Fibroblast of villous mesenchyme (primary cell): ENCODE measurements around the gene POLR3E. TPM values are rescaled to one million over a fixed set of nuclear protein-coding genes. Genes with fewer than 3 reads are reported as not detected.
"Not testable (repeated sequence)": the region's sequence is repeated elsewhere in the genome, so short reads cannot be mapped to it uniquely, and the experiment has no call there.

Experiments
- DNase-seq: peaks from one replicate; pipeline ENCODE4 v3.0.0-alpha.2; 2010; ENCODE audit warnings: low read depth
- H3K4me3 ChIP-seq: 2 replicates; pipeline ENCODE4 v1.5.1; 2011; ENCODE audit warnings: low read depth, mild to moderate bottlenecking, low read length
- CTCF ChIP-seq: IDR thresholded peaks from 2 replicates; pipeline ENCODE4 v1.5.1; 2012; ENCODE audit warnings: low read depth, mild to moderate bottlenecking, low read length; ENCODE audit not compliant: insufficient read depth
- total RNA-seq: library from RNA; depleted of rRNA; stranded (reverse); fragments of >200 nt; gene quantifications from 2 replicates; pipeline ENCODE4 v1.2.3, GENCODE V29; 2012

The POLR3E gene
- total RNA-seq, 1 donor: 31.5 TPM

- DNase-seq: peak; percentile 64
- no peak overlapping the region for H3K4me3 ChIP-seq
- TF ChIP-seq CTCF: no peak
Measured at GRCh38 chr16:22360963-22361659, 63.9 kb downstream of the POLR3E start.

- no peak for TF ChIP-seq CTCF
- no peak overlapping the region for H3K4me3 ChIP-seq
- DNase-seq: no peak
Measured at GRCh38 chr16:22364241-22364640, 67.0 kb downstream of the POLR3E start.

GRCh38 chr16:22366371-22366770, 69.2 kb downstream of the POLR3E start:
- H3K4me3 ChIP-seq: no peak overlapping the region
- no peak for TF ChIP-seq CTCF
- DNase-seq: no peak

- H3K4me3 ChIP-seq: no peak overlapping the region
- no peak for DNase-seq
- no peak for TF ChIP-seq CTCF
Measured at GRCh38 chr16:22366889-22367288, 69.7 kb downstream of the POLR3E start.

- H3K4me3 ChIP-seq, DNase-seq: not testable (repeated sequence)
Measured at GRCh38 chr16:22368200-22368826, 71.1 kb downstream of the POLR3E start.

- H3K4me3 ChIP-seq: no peak overlapping the region
- TF ChIP-seq CTCF: no peak
- peak; percentile 71 for DNase-seq
Measured at GRCh38 chr16:22369221-22369811, 72.1 kb downstream of the POLR3E start.

- DNase-seq: peak; percentile 77
- H3K4me3 ChIP-seq: no peak overlapping the region
- TF ChIP-seq CTCF: no peak
Measured at GRCh38 chr16:22370038-22370820, 73.0 kb downstream of the POLR3E start.
